Parathyroid adenoma (tissue), 2 donors: Measurements from ENCODE around the gene EGF.

Experiments used
- H2AFZ ChIP-seq: fragments of 300-600 bp; sonication (generic); one replicate; pipeline ENCODE4 v1.7.0; 2017; ENCODE audit warnings: antibody characterized with exemption, mild to moderate bottlenecking
- H3K27ac ChIP-seq: fragments of 300-600 bp; sonication (generic); one replicate; pipeline ENCODE4 v1.7.0; 2017
- H3K27me3 ChIP-seq: fragments of 300-600 bp; sonication (generic); one replicate; pipeline ENCODE4 v1.7.0; 2017; ENCODE audit warnings: low read length; ENCODE audit not compliant: control insufficient read depth, insufficient read depth
- H3K36me3 ChIP-seq: fragments of 300-600 bp; sonication (generic); one replicate; pipeline ENCODE4 v1.7.0; 2017; ENCODE audit warnings: low read length; ENCODE audit not compliant: control insufficient read depth, insufficient read depth
- H3K4me1 ChIP-seq: fragments of 300-600 bp; sonication (generic); one replicate; pipeline ENCODE4 v1.7.0; 2017; ENCODE audit warnings: control low read depth
- H3K4me2 ChIP-seq: fragments of 300-600 bp; sonication (generic); one replicate; pipeline ENCODE4 v1.7.0; 2017; ENCODE audit warnings: low read length
- H3K4me3 ChIP-seq: fragments of 300-600 bp; sonication (generic); one replicate; pipeline ENCODE4 v1.7.0; 2017; ENCODE audit warnings: low read depth, low read length
- H3K79me2 ChIP-seq: fragments of 300-600 bp; sonication (generic); one replicate; pipeline ENCODE4 v1.7.0; 2017; ENCODE audit warnings: control low read depth
- H3K9ac ChIP-seq: fragments of 300-600 bp; sonication (generic); one replicate; pipeline ENCODE4 v1.7.0; 2017; ENCODE audit warnings: mild to moderate bottlenecking
- H3K9me3 ChIP-seq: fragments of 300-600 bp; sonication (generic); one replicate; pipeline ENCODE4 v1.7.0; 2017; ENCODE audit warnings: low read length; ENCODE audit not compliant: control insufficient read depth
- TF ChIP-seq, protein P1 (sequence below): fragments of 300-600 bp; sonication (generic); IDR thresholded peaks from one replicate; pipeline ENCODE4 v1.7.0; 2017; ENCODE audit warnings: antibody characterized with exemption, mild to moderate bottlenecking
- donor health status: primary hyperparathyroidism.

EGF gene

DNA sequence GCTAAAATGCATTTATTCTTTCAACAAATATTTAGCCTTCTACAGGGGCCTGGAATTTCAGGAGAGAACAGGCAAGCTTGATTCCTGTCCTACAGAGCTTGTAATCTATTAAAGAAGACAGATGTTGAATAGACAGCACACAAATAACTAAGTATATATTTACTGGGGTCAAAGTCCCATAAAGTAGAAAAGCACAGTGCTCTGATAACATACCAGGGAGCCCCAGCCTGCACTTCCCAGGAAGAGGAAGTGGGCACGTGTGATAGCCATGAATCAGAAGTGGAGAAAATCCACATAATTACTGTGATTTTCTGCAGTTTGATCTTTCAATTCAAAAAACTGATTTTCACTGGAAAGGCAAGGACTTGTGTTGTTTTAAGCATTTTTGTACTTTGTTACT is 129.1 kb downstream of the EGF start:
- no peak overlapping the region for H2AFZ ChIP-seq
- no peak overlapping the region for H3K9ac ChIP-seq
- H3K9me3 ChIP-seq, result no peaks in the 10 kb centered on the region
- no peaks in the 10 kb centered on the region for H3K79me2 ChIP-seq
- H3K4me3 ChIP-seq, result no peak overlapping the region
- no peak overlapping the region for H3K27ac ChIP-seq
- no peak overlapping the region for H3K4me2 ChIP-seq
- no peaks in the 10 kb centered on the region for H3K36me3 ChIP-seq
- TF ChIP-seq, protein P1, sequence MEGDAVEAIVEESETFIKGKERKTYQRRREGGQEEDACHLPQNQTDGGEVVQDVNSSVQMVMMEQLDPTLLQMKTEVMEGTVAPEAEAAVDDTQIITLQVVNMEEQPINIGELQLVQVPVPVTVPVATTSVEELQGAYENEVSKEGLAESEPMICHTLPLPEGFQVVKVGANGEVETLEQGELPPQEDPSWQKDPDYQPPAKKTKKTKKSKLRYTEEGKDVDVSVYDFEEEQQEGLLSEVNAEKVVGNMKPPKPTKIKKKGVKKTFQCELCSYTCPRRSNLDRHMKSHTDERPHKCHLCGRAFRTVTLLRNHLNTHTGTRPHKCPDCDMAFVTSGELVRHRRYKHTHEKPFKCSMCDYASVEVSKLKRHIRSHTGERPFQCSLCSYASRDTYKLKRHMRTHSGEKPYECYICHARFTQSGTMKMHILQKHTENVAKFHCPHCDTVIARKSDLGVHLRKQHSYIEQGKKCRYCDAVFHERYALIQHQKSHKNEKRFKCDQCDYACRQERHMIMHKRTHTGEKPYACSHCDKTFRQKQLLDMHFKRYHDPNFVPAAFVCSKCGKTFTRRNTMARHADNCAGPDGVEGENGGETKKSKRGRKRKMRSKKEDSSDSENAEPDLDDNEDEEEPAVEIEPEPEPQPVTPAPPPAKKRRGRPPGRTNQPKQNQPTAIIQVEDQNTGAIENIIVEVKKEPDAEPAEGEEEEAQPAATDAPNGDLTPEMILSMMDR, result no peak
- H3K4me1 ChIP-seq, result no peaks in the 10 kb centered on the region
- H3K27me3 ChIP-seq, result no peaks in the 10 kb centered on the region

- H3K79me2 ChIP-seq, result no peaks in the 10 kb centered on the region
- no peak overlapping the region for H3K4me3 ChIP-seq
- TF ChIP-seq, protein P1, result no peak
- no peak overlapping the region for H2AFZ ChIP-seq
- no peak overlapping the region for H3K4me2 ChIP-seq
- H3K9me3 ChIP-seq, result no peaks in the 10 kb centered on the region
- no peak overlapping the region for H3K9ac ChIP-seq
- no peaks in the 10 kb centered on the region for H3K4me1 ChIP-seq
- H3K27me3 ChIP-seq, result no peaks in the 10 kb centered on the region
- no peak overlapping the region for H3K27ac ChIP-seq
- no peaks in the 10 kb centered on the region for H3K36me3 ChIP-seq
Measured at GRCh38 chr4:110042545-110043517, 130.1 kb downstream of the EGF start.

GRCh38 chr4:110046588-110047049 is 133.9 kb downstream of the EGF start:
- no peaks in the 10 kb centered on the region for H3K79me2 ChIP-seq
- H3K4me1 ChIP-seq, result no peaks in the 10 kb centered on the region
- no peaks in the 10 kb centered on the region for H3K9me3 ChIP-seq
- no peak overlapping the region for H3K27ac ChIP-seq
- H3K9ac ChIP-seq, result no peak overlapping the region
- no peak overlapping the region for H3K4me3 ChIP-seq
- H2AFZ ChIP-seq, result no peak overlapping the region
- H3K36me3 ChIP-seq, result no peaks in the 10 kb centered on the region
- no peaks in the 10 kb centered on the region for H3K27me3 ChIP-seq
- TF ChIP-seq, protein P1, result no peak
- no peak overlapping the region for H3K4me2 ChIP-seq

DNA sequence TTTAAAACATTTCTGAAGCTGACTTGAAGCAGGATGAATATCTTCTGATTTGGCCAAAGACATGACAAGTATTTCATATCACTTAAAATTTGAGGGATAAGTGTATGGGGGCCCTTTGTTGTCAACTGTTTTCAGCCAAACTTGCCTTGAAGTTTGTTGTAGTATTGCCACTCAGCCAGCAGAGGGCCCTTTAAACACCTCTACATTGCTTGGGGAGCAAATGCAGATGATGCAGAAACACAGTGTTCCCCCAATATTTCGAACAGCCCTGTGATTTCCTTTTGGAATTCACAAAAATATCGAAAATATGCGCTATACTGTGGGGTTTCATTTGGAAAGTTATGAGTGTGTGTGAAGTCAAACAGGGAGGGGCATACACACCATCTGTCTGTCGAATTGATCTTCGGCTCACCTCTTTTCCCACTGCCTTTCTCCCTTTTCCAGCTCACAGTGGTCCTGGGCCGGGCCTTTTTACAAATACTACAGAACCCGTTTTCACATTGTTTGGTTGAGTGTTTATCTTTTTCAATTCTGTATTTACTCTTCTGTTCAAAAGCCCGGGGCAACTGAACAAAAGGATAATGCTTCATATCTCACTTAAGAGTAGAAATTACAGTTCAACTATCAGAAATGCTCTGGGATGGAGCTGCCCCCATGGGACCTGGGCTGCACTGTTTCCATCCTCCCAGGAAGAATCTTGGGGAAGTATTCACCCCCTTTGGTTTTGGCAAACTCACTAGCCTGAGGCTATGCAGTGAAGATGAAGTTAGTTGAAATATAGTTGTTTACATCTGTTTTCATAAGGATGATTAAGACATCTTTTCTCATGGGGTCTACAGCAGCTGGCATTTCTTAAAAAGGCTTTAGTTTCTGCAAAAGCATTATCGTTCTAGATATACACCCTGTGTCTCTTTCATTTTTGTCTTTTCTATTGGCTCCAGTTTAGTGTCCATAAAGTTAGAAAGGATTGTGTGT is 137.6 kb downstream of the EGF start:
- no peaks in the 10 kb centered on the region for H3K4me1 ChIP-seq
- H3K9me3 ChIP-seq, result no peaks in the 10 kb centered on the region
- no peaks in the 10 kb centered on the region for H3K79me2 ChIP-seq
- no peak overlapping the region for H2AFZ ChIP-seq
- no peak overlapping the region for H3K4me2 ChIP-seq
- no peaks in the 10 kb centered on the region for H3K36me3 ChIP-seq
- H3K9ac ChIP-seq, result no peak overlapping the region
- H3K27me3 ChIP-seq, result no peaks in the 10 kb centered on the region
- TF ChIP-seq, protein P1, result peak; percentile 54
- H3K4me3 ChIP-seq, result no peak overlapping the region
- H3K27ac ChIP-seq, result no peak overlapping the region
